HG03175 (cell line): ENCODE data around the gene TRIM63.

Experiments
- ATAC-seq: cut with Tn5 transposase; IDR thresholded peaks from one replicate; pipeline ENCODE4 v1.9.1; 2021; ENCODE audit warnings: mild to moderate bottlenecking, moderate library complexity; ENCODE audit not compliant: unreplicated experiment

Gene TRIM63

GRCh38 chr1:26058052-26058595, 9.3 kb downstream of the TRIM63 start:
- ATAC-seq, result no peak

- ATAC-seq, result no peak
Observed at GRCh38 chr1:26057189-26057588, 10.2 kb downstream of the TRIM63 start.

DNA sequence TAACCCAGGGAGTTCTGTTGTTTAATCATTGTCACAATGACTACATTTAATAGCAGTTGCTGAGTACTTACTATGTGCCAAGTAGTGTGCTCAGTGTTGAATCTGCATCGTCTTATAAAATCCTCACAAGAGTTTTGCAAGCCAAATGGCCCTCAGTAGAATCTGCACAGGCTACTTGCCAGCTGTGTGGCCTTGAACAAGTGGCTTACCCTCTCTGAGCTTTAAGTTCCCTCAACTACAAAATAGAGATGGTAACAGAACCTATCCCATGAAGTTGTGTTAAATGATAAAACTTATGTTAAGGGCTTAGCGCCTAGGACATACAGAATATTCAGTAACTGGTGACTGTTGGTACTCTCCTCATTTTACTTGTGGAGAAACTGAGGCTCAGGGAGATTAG, 12.4 kb downstream of the TRIM63 start:
- ATAC-seq, result no peak

- no peak for ATAC-seq
Observed at GRCh38 chr1:26053718-26054560, 13.5 kb downstream of the TRIM63 start.

- ATAC-seq, result no peak
Observed at GRCh38 chr1:26050248-26050640, 17.2 kb downstream of the TRIM63 start.

DNA sequence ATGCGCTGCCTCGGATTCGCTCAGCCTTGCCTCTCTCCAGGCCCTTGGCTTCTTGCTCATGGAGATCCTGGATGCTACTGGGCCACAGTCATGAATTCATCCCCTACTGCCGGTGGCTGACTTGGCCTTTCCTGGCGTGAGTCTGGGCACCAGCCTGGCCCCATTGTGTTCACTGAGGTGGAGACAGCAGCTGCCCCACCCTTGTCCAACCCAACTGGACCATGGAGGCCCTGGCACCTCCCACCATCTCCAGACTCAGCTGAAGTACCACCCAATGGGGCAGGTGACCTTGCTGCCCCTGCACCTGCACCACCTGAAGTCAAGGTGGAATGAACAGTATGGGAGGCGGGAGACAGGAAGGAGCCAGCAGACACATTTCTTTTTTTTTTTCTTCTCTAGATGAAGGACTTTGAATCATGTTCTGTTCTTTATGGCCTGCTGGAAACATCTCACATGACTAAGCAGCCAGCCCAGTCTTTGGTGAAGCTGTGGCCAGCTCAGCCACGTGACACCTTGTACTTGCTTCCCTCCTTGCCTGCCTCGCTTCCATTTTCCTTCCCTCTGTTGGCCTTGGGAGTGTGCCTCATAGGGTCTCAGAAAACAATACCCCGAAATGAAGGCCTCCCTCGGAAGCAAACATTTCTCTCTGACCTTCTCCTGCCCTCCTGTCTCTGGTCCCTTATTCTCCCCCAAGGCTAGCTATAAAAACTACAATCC, 17.7 kb downstream of the TRIM63 start:
- no peak for ATAC-seq

GRCh38 chr1:26047278-26047874, 20.1 kb downstream of the TRIM63 start:
- no peak for ATAC-seq

DNA sequence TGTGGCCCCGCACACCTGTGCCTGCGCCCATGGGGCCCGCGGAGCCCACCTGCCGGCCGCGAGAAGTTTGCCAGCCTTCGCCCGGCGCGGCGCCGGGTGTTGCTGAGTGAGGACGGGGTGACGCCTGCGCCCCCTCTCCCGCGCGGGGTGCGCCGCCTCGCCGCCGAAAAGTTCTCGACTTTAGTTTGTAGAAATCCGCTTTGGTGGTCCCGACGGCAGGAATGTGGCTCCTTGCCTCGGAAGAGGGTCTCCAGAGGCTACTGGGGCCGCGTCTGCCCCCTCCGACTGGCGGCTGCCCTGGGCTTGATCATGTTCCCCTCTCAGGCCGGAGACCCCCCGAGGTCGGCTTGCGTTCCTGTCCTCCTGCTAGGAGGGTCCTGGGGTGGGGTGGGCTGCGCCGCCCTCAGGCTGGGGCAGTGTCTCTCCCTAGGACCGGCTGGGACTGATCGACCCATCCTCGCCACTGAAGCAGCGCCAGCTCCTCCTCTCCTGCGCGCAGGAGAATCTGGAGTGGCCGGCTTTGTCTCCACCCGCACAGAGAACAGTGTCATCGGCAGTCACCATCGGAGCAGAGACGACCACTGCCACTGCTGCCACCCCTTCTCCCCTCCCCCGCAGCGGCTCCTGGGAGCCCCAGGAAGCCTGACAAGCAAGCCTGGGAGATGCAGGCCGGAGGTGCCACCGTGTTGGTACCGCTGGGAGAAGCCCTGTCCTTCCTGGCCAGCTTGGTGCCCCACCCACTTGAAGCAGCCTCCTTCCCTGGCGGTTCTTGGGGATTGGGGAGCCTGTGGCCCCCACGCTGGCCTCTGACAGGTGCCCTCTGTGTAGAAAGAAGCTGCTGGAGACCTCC, 21.0 kb downstream of the TRIM63 start:
- ATAC-seq, result no peak

DNA sequence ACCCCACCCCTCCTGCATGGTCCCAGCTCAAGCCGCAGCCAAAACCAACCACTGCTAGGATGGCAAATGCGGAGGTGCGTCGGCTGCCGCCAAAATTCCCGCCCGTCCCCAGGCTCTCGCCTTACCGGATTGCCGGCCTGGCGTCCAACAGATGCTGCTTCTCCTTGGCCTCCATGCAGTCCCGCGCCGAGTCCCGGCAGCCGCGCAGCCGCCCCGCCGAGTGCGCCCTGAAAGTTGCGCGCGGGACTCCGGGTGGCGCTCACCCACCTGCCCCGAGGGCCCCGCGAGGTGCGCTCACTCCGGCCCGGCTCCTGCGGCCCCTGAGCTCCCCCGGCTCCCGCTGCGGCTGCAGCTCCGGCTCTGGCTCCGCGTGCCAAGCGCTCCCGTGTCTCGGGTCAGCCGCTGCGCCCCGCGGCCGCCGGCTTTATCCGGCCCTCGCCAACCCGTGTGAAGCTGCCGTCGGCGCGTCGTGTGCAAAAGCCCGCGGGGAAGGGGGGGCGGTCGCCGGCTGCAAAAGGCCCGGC, 21.6 kb downstream of the TRIM63 start, which contains the start of gene SLC30A2:
SLC30A2 (minus strand) TSS at position 397 of the 524 bp plus-strand sequence; CDS start at position 175, 222 bp downstream.
- no peak for ATAC-seq

DNA sequence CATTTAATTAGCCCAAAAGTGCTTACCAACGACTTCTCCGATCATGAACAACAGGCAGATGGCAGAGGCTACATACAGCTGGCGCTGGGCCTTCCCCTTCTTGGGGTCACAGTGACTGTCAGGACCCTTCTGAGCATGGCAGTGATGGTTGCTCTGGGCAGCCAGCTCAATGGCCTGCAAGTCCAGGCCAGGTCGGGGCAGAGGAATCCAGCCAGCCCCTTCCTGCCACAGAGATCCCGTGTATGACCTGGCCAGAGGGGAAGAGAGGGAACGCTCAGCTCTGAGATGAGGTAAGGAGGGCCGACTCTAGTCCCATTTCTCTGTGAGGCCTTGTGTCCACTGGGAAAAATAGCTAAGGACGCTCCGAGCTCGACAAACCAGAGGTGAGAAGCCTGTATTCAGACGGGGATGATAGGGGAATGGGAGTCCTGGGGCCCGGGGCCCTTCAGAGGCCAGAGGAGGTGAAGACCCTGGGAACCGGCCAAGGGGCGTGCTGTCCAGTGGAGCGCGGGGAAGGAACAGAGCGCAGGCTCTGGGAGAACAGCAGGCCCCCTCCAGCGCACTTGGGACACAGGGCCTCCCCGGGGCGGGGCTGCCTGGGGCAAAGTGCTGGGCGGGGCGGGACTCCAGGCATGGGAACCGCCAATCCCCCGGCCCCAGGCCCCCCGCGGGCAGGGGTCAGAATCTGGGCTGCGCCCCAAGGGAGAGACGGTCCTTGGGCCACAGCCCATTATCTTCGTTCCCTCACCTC, 22.3 kb downstream of the TRIM63 start:
- ATAC-seq, result no peak

GRCh38 chr1:26044414-26044813, 23.0 kb downstream of the TRIM63 start:
- ATAC-seq, result no peak

GRCh38 chr1:26043765-26044164, 23.7 kb downstream of the TRIM63 start:
- ATAC-seq, result no peak

GRCh38 chr1:26041978-26042377, 25.5 kb downstream of the TRIM63 start:
- ATAC-seq, result no peak

- no peak for ATAC-seq
Observed at GRCh38 chr1:26041401-26041800, 26.0 kb downstream of the TRIM63 start.

GRCh38 chr1:26038904-26039303, 28.5 kb downstream of the TRIM63 start:
- no peak for ATAC-seq

- ATAC-seq, result no peak
Observed at GRCh38 chr1:26038477-26038876, 29.0 kb downstream of the TRIM63 start.

DNA sequence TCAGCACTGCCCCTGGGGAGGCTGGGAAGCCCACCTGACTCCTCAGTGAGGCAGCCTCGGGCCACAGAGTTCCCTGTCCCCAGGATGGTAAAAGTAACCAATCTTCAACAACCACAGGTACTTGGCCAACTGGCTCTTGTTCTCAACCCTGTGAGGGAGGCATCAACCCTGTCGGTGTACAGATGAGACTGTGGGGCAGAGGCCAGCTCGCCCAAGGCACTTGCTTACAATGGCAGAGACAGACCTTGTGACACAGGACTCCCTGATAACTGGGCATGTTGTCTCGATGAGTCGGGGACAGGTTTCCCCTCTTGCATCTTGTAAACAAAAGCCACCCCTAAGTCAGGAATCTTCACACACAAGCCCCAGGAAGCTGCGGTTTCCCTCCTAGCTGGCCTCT, 29.5 kb downstream of the TRIM63 start:
- ATAC-seq, result no peak

DNA sequence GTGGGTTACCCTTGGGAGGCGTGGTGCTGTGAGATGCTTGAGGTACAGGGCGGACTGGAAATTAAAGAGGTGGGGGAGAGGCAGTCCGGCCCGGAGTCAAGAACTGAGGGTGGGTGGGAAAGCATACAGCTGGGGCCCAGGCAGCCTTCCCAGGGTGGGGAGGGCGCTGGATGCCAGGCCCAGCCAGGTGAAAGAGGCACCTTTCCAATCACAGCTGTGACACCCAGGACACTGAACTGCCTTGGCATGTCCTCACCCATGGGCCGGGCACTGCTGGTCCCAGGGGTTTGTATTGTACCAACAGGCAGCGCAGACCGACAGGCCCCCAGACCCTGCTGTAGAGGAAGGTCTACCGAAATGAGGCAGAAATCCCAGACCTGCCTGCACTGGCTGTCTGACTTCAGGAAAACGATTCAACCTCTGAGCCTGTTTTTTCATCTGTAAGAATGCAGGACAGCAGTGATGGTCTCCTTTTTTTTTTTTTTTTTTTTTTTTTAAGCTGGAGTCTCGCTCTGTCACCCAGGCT, 30.6 kb downstream of the TRIM63 start:
- ATAC-seq, result no peak
